ENCODE measurements around the gene ZBTB20. TPM values are rescaled to one million over a fixed set of nuclear protein-coding genes. Genes with fewer than 3 reads are reported as not detected.

The ZBTB20 gene
- total RNA-seq, 1 donor from 2014 or later, result 21.4 TPM

GRCh38 chr3:114877378-114878113 lies 269.5 kb downstream of the ZBTB20 start:
- H3K27ac ChIP-seq (ENCODE audit: low read depth, low read length), result no peak overlapping the region
- no peaks in the 10 kb centered on the region for H3K9me3 ChIP-seq (ENCODE audit: insufficient read depth, low read depth, low read length)
- no peak overlapping the region for H3K4me3 ChIP-seq (ENCODE audit: insufficient read depth, low read depth, low read length)
- no peaks in the 10 kb centered on the region for H4K20me1 ChIP-seq (ENCODE audit: insufficient read depth, low read length)
- no peak overlapping the region for H3K27ac Mint-ChIP-seq (ENCODE audit: unreplicated experiment)
- no peak overlapping the region for H2AFZ ChIP-seq (ENCODE audit: low read depth, low read length)
- H3K36me3 Mint-ChIP-seq (ENCODE audit: low read depth, unreplicated experiment), result no peaks in the 10 kb centered on the region
- no peak for FAIRE-seq
- H3K4me1 ChIP-seq (ENCODE audit: insufficient read depth, low read length), result peaks cover 25% of the 10 kb centered on the region
- no peak for DNase-seq (ENCODE audit: low read depth)
- no peak overlapping the region for H3K9ac ChIP-seq (ENCODE audit: low read length)
- no peaks in the 10 kb centered on the region for H3K36me3 ChIP-seq (ENCODE audit: insufficient read depth, low read length)
- no peaks in the 10 kb centered on the region for H3K79me2 ChIP-seq (ENCODE audit: insufficient read depth, low read length)
- H3K4me2 ChIP-seq (ENCODE audit: low read length), result no peak overlapping the region
- H3K4me1 Mint-ChIP-seq (ENCODE audit: low read depth, unreplicated experiment), result peaks cover 16% of the 10 kb centered on the region
- no peak for TF ChIP-seq EZH2 (IDR thresholded peaks at IDR 0.05; ENCODE audit: insufficient read depth, low read length)
- TF ChIP-seq, protein P1, sequence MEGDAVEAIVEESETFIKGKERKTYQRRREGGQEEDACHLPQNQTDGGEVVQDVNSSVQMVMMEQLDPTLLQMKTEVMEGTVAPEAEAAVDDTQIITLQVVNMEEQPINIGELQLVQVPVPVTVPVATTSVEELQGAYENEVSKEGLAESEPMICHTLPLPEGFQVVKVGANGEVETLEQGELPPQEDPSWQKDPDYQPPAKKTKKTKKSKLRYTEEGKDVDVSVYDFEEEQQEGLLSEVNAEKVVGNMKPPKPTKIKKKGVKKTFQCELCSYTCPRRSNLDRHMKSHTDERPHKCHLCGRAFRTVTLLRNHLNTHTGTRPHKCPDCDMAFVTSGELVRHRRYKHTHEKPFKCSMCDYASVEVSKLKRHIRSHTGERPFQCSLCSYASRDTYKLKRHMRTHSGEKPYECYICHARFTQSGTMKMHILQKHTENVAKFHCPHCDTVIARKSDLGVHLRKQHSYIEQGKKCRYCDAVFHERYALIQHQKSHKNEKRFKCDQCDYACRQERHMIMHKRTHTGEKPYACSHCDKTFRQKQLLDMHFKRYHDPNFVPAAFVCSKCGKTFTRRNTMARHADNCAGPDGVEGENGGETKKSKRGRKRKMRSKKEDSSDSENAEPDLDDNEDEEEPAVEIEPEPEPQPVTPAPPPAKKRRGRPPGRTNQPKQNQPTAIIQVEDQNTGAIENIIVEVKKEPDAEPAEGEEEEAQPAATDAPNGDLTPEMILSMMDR (IDR thresholded peaks at IDR 0.05; ENCODE audit: insufficient read depth, low read depth, low read length), result no peak
- H3K27me3 Mint-ChIP-seq (ENCODE audit: low read depth, unreplicated experiment), result no peaks in the 10 kb centered on the region
- H3K27me3 ChIP-seq (ENCODE audit: insufficient read depth, low read length), result no peaks in the 10 kb centered on the region
- no peaks in the 10 kb centered on the region for H3K9me3 Mint-ChIP-seq (ENCODE audit: unreplicated experiment)
- no peak overlapping the region for H3K4me3 Mint-ChIP-seq (ENCODE audit: unreplicated experiment)

DNA sequence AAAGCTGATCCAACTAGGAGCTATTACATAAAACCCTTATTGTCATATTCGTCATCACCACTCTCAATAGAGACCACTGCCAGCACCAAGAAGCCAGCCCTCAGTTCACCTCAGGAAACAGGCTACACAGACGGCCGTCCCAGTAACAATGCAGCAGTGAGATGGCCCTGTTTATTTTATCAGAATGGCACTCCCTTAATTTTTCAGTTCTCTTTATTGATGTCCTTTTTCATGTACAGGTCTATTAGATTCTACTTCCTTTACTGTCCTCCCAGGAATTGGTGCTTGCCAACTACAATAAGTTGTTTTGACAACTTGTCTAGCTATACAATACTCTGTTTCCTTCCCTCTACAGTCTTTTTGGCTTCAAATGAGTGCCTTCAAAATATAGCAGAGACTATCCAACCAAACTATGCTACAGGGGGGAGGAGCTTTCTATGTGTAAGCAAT lies 272.5 kb downstream of the ZBTB20 start:
- Mint-ChIP-seq H3K36me3 (ENCODE audit: low read depth, unreplicated experiment) (no peaks in the 10 kb centered on the region), H3K27ac (ENCODE audit: unreplicated experiment) (no peak overlapping the region), H3K4me3 (ENCODE audit: unreplicated experiment) (no peak overlapping the region), H3K9me3 (ENCODE audit: unreplicated experiment) (no peaks in the 10 kb centered on the region), H3K4me1 (ENCODE audit: low read depth, unreplicated experiment) (peaks cover 14% of the 10 kb centered on the region), H3K27me3 (ENCODE audit: low read depth, unreplicated experiment) (no peaks in the 10 kb centered on the region)
- H3K4me1 ChIP-seq (ENCODE audit: insufficient read depth, low read length), result peaks cover 17% of the 10 kb centered on the region
- H3K4me3 ChIP-seq (ENCODE audit: insufficient read depth, low read depth, low read length), result no peak overlapping the region
- no peak overlapping the region for H3K27ac ChIP-seq (ENCODE audit: low read depth, low read length)
- no peak for DNase-seq (ENCODE audit: low read depth)
- no peaks in the 10 kb centered on the region for H3K36me3 ChIP-seq (ENCODE audit: insufficient read depth, low read length)
- no peak overlapping the region for H3K4me2 ChIP-seq (ENCODE audit: low read length)
- no peaks in the 10 kb centered on the region for H4K20me1 ChIP-seq (ENCODE audit: insufficient read depth, low read length)
- no peaks in the 10 kb centered on the region for H3K9me3 ChIP-seq (ENCODE audit: insufficient read depth, low read depth, low read length)
- no peak for TF ChIP-seq EZH2 (IDR thresholded peaks at IDR 0.05; ENCODE audit: insufficient read depth, low read length)
- TF ChIP-seq, protein P1 (IDR thresholded peaks at IDR 0.05; ENCODE audit: insufficient read depth, low read depth, low read length), result no peak
- FAIRE-seq, result no peak
- no peaks in the 10 kb centered on the region for H3K79me2 ChIP-seq (ENCODE audit: insufficient read depth, low read length)
- no peak overlapping the region for H2AFZ ChIP-seq (ENCODE audit: low read depth, low read length)
- H3K27me3 ChIP-seq (ENCODE audit: insufficient read depth, low read length), result no peaks in the 10 kb centered on the region
- H3K9ac ChIP-seq (ENCODE audit: low read length), result no peak overlapping the region

- H3K9ac ChIP-seq (ENCODE audit: low read length), result no peak overlapping the region
- H3K4me3 ChIP-seq (ENCODE audit: insufficient read depth, low read depth, low read length), result no peak overlapping the region
- H3K9me3 ChIP-seq (ENCODE audit: insufficient read depth, low read depth, low read length), result no peaks in the 10 kb centered on the region
- DNase-seq (ENCODE audit: low read depth) (no peak), FAIRE-seq (no peak)
- peaks cover 7% of the 10 kb centered on the region for H3K4me1 ChIP-seq (ENCODE audit: insufficient read depth, low read length)
- H3K36me3 ChIP-seq (ENCODE audit: insufficient read depth, low read length), result no peaks in the 10 kb centered on the region
- Mint-ChIP-seq H3K4me1 (ENCODE audit: low read depth, unreplicated experiment) (peaks cover 5% of the 10 kb centered on the region), H3K27me3 (ENCODE audit: low read depth, unreplicated experiment) (no peaks in the 10 kb centered on the region), H3K36me3 (ENCODE audit: low read depth, unreplicated experiment) (no peaks in the 10 kb centered on the region), H3K27ac (ENCODE audit: unreplicated experiment) (no peak overlapping the region), H3K9me3 (ENCODE audit: unreplicated experiment) (no peaks in the 10 kb centered on the region), H3K4me3 (ENCODE audit: unreplicated experiment) (no peak overlapping the region)
- H4K20me1 ChIP-seq (ENCODE audit: insufficient read depth, low read length), result no peaks in the 10 kb centered on the region
- TF ChIP-seq EZH2 (IDR thresholded peaks at IDR 0.05; ENCODE audit: insufficient read depth, low read length), result no peak
- TF ChIP-seq, protein P1 (IDR thresholded peaks at IDR 0.05; ENCODE audit: insufficient read depth, low read depth, low read length), result no peak
- H3K27me3 ChIP-seq (ENCODE audit: insufficient read depth, low read length), result no peaks in the 10 kb centered on the region
- H3K27ac ChIP-seq (ENCODE audit: low read depth, low read length), result no peak overlapping the region
- no peaks in the 10 kb centered on the region for H3K79me2 ChIP-seq (ENCODE audit: insufficient read depth, low read length)
- H3K4me2 ChIP-seq (ENCODE audit: low read length), result no peak overlapping the region
- H2AFZ ChIP-seq (ENCODE audit: low read depth, low read length), result no peak overlapping the region
These were observed 273.5 kb downstream of the ZBTB20 start for GRCh38 chr3:114873591-114873990.
